Parathyroid adenoma (tissue), 2 donors: Measurements from ENCODE around the gene PLCB1.
"Not testable (repeated sequence)": the region's sequence is repeated elsewhere in the genome, so short reads cannot be mapped to it uniquely, and the experiment has no call there.

Source experiments
- H2AFZ ChIP-seq: fragments of 300-600 bp; sonication (generic); one replicate; pipeline ENCODE4 v1.7.0; 2017; ENCODE audit warnings: antibody characterized with exemption, mild to moderate bottlenecking
- H3K27ac ChIP-seq: fragments of 300-600 bp; sonication (generic); one replicate; pipeline ENCODE4 v1.7.0; 2017
- H3K27me3 ChIP-seq: fragments of 300-600 bp; sonication (generic); one replicate; pipeline ENCODE4 v1.7.0; 2017; ENCODE audit warnings: low read length; ENCODE audit not compliant: control insufficient read depth, insufficient read depth
- H3K36me3 ChIP-seq: fragments of 300-600 bp; sonication (generic); one replicate; pipeline ENCODE4 v1.7.0; 2017; ENCODE audit warnings: low read length; ENCODE audit not compliant: control insufficient read depth, insufficient read depth
- H3K4me1 ChIP-seq: fragments of 300-600 bp; sonication (generic); one replicate; pipeline ENCODE4 v1.7.0; 2017; ENCODE audit warnings: control low read depth
- H3K4me2 ChIP-seq: fragments of 300-600 bp; sonication (generic); one replicate; pipeline ENCODE4 v1.7.0; 2017; ENCODE audit warnings: low read length
- H3K4me3 ChIP-seq: fragments of 300-600 bp; sonication (generic); one replicate; pipeline ENCODE4 v1.7.0; 2017; ENCODE audit warnings: low read depth, low read length
- H3K79me2 ChIP-seq: fragments of 300-600 bp; sonication (generic); one replicate; pipeline ENCODE4 v1.7.0; 2017; ENCODE audit warnings: control low read depth
- H3K9ac ChIP-seq: fragments of 300-600 bp; sonication (generic); one replicate; pipeline ENCODE4 v1.7.0; 2017; ENCODE audit warnings: mild to moderate bottlenecking
- H3K9me3 ChIP-seq: fragments of 300-600 bp; sonication (generic); one replicate; pipeline ENCODE4 v1.7.0; 2017; ENCODE audit warnings: low read length; ENCODE audit not compliant: control insufficient read depth
- CTCF ChIP-seq: fragments of 300-600 bp; sonication (generic); IDR thresholded peaks from one replicate; pipeline ENCODE4 v1.7.0; 2017; ENCODE audit warnings: antibody characterized with exemption, mild to moderate bottlenecking
- donor health status: primary hyperparathyroidism.

Gene PLCB1

DNA sequence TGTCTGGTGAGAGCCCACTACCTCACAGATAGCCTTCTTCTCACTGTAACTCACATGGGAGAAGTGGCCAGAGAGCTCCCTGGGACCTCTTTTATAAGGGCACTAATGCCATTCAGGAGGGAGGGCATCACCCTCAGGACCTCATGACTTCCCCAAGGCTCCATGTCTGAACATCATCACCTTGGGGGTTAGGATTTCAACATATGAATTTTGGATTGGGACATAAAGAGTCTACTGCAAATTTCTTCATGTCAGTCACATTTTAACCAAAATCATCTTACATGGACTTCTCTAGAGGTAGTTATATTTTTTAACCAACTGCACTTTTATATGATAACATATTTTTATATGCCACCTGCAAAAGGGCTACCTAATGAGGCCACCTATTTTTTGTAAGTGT is 324.7 kb downstream of the PLCB1 start:
- TF ChIP-seq CTCF: no peak
- H3K4me3 ChIP-seq: no peak overlapping the region
- no peaks in the 10 kb centered on the region for H3K27me3 ChIP-seq
- H3K4me1 ChIP-seq: no peaks in the 10 kb centered on the region
- no peak overlapping the region for H3K9ac ChIP-seq
- no peak overlapping the region for H3K27ac ChIP-seq
- H3K4me2 ChIP-seq: no peak overlapping the region
- H3K79me2 ChIP-seq: peaks cover 31% of the 10 kb centered on the region
- H3K36me3 ChIP-seq: no peaks in the 10 kb centered on the region
- no peak overlapping the region for H2AFZ ChIP-seq
- H3K9me3 ChIP-seq: no peaks in the 10 kb centered on the region

DNA sequence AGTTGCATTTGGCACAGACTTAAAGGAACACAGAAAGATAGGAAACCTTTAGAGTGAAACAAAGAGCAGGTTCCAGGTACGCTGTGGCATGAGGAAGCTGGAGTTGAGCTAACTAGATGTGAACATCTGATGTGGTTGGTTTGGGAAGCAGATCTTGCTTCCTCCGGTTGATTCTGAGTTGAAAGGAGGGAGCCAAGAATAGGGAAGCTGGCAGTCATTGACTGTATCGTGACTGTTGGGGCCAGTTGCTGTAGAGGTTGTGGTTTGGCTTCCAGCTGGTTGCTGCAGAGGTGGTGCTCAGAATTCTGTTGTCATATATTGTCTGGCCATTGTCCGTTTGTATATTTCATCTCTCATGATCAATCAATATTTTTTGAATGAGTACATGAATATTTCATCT is 325.9 kb downstream of the PLCB1 start:
- peaks cover 33% of the 10 kb centered on the region for H3K79me2 ChIP-seq
- no peak overlapping the region for H3K4me2 ChIP-seq
- no peak overlapping the region for H3K27ac ChIP-seq
- H3K9ac ChIP-seq: no peak overlapping the region
- H2AFZ ChIP-seq: no peak overlapping the region
- H3K27me3 ChIP-seq: no peaks in the 10 kb centered on the region
- H3K4me3 ChIP-seq: no peak overlapping the region
- H3K4me1 ChIP-seq: no peaks in the 10 kb centered on the region
- TF ChIP-seq CTCF: no peak
- H3K9me3 ChIP-seq: no peaks in the 10 kb centered on the region
- no peaks in the 10 kb centered on the region for H3K36me3 ChIP-seq

DNA sequence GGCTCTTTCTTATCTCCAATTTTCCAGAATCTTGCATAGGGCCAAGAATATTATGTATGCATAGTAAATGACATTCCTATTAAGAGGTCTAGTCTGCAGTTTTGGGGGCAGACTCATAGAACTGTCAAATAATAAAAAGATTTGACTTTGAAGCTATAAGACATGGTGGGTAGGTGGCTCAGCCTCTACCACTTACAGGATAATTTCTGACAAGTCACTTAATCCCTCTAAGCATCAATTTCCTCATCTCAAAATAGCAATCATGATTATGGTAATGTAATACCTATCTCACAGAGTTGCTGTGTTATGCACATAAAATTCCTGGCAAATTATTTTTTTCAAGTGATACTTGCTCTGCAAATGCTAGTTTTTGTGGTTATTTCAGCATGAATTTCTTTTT is 329.1 kb downstream of the PLCB1 start:
- Histone ChIP-seq H3K27me3 (no peaks in the 10 kb centered on the region), H2AFZ (no peak overlapping the region), H3K27ac (no peak overlapping the region), H3K4me1 (no peaks in the 10 kb centered on the region), H3K36me3 (no peaks in the 10 kb centered on the region), H3K4me3 (no peak overlapping the region), H3K9ac (no peak overlapping the region), H3K9me3 (no peaks in the 10 kb centered on the region), H3K4me2 (no peak overlapping the region), H3K79me2 (peaks cover 34% of the 10 kb centered on the region)
- no peak for TF ChIP-seq CTCF

GRCh38 chr20:8464368-8464767 is 332.3 kb downstream of the PLCB1 start:
- Histone ChIP-seq H3K9me3 (no peaks in the 10 kb centered on the region), H3K4me2 (no peak overlapping the region), H3K4me3 (no peak overlapping the region), H3K27ac (no peak overlapping the region), H3K36me3 (no peaks in the 10 kb centered on the region), H2AFZ (no peak overlapping the region), H3K27me3 (no peaks in the 10 kb centered on the region), H3K79me2 (peaks cover 28% of the 10 kb centered on the region), H3K9ac (no peak overlapping the region), H3K4me1 (no peaks in the 10 kb centered on the region)
- no peak for TF ChIP-seq CTCF

DNA sequence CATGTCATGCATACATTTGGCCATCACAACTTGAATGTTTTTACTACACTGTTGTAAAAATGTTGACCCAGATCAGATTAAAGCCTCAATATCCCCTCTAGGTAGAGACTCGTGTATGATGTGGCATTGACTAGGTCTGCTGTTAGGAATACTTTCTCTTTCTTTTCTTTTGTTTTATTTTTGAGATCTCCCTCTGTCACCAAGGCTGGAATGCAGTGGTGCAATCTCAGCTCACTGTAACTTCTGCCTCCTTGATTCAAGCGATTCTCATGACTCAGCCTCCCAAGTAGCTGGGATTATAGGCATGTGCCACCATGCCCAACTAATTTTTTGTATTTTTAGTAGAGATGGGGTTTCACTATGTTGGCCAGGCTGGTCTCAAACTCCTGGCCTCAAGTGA is 334.7 kb downstream of the PLCB1 start:
- H3K4me2 ChIP-seq, H3K9me3 ChIP-seq, H2AFZ ChIP-seq, H3K4me3 ChIP-seq, H3K4me1 ChIP-seq, H3K27me3 ChIP-seq, H3K36me3 ChIP-seq, H3K9ac ChIP-seq, H3K27ac ChIP-seq: not testable (repeated sequence)
- H3K79me2 ChIP-seq: peaks cover 31% of the 10 kb centered on the region
